Stimulated activated CD8-positive, alpha-beta memory T cell treated with anti-CD3 and anti-CD28 coated beads, Interleukin-15, amount 100 ng/mL, for 48 hours (primary cell): ENCODE results near the gene MRGPRG.

ENCODE experiments used
- DNase-seq, 2 donors: peaks; one replicate each; pipeline ENCODE4 v3.0.0-alpha.2; 2020; ENCODE audit warnings: low read depth in 2 of 2

The MRGPRG gene

DNA sequence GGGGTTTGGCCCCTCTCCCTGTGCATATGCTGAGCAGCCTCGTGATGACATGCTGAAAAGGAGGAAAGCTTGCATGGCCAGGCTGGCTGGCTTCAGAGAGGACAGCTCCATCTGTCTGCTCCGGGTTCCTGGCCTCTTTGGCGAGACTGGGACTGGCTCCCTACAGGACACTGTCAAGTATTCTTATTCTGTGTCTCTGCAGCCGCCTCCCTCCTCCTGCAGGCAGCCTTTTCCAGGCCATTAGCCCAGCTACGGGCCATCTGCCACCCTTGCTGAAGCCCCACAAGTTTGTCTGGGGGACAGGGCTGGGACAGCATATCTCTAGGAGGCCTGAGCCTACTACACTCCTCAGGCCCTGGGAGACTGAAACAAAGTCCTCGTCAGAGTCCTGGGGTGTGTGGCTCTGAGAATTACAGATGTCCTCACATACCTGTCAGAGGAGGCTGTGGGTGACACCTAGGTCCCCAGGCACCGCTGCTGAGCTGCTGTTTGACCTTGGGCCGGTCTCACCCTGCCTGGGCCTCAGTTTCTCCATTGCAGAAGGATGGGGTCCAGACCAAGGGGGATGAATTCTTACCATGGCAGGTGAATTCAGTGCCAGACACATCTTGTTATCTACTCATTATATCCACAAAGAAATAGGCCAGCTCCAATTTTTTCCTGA, 11.0 kb downstream of the MRGPRG start:
- DNase-seq, result no peak

DNA sequence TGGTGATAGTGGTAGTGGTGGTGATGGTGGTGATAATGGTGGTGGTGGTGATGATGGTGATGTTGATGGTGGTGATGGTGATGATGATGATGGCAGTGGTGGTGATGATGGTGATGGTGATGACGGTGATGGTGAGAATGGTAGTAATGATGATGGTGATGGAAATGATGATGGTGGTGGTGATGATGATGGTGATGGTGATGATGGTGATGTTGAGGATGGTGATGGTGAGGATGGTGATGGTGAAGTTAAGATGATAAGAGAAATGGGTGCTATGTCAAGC, 11.8 kb downstream of the MRGPRG start:
- DNase-seq, result no peak

DNA sequence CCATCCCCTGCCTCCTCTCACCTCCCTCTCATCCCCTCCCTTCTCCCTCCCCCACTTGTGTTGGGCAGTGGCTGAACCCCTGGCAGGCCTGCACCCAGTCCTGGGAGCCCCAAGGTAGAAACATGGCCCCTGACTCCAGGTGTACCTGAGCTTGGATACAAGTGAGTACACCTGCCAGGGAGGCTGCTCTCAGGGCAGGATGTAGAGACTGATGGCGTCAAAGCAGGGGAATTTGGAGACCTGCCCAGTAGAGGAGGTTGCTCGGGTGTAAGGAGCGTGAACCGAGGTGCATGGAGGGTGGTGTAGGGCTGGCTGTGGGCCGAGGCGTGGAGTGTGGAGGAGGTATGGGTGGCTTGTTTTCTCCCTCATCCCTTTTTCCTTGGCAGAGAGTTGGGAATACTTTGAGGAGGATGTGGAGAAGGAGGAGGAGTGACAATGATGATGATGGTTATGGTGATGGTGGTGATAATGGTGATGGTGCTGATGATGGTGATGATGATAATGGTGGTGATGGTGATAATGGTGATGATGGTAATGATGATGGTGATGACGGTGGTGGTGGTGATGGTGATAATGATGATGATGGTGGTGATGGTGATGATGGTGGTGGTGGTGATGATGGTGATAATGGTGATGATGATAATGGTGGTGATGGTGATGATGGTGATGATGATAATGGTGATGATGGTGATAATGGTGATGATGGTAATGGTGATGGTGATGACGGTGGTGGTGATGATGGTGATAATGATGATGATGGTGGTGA, 12.3 kb downstream of the MRGPRG start:
- no peak for DNase-seq

DNA sequence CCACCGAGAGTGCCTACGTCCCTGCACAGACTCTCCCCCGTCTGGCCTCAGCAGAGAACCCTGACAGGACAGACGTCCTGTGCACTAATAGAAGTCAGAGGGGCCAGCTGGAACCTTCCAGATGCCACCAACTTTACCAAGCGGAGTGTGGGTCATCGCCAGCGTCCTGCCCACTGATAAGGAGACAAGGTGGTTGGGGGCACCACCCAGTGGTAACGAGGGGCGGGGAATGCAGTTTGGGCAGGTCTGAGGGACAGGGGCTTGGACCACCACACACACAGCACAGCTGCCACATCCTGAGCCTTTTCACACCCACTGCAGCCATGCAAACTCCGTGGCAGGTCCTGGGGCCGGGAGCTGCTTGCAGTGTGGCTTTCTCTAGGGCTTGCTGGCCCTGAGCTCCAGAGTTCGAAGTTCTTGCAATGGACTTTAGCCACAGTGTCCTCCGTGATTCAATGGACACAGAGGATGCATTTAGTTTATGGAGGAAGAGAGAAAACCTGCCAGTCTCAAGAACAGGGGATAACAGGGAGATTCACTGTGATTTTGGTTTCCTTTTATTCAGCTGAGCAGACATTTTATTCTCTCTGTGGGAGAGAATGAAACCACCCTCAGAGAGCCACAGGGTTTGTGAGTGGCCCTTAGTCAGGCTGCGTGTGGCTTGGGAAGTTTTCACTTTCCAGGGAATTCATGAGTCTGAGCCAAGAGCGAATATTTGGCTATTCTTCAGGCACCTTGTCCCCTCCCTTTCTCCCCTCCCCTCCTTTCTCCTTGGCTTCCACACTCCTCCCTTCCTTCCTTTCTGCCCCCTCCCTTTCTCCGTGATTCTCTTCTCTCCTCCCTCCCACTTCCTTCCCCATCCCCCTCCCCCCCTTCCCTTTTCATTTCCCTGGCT, 13.1 kb downstream of the MRGPRG start:
- DNase-seq, result no peak

DNA sequence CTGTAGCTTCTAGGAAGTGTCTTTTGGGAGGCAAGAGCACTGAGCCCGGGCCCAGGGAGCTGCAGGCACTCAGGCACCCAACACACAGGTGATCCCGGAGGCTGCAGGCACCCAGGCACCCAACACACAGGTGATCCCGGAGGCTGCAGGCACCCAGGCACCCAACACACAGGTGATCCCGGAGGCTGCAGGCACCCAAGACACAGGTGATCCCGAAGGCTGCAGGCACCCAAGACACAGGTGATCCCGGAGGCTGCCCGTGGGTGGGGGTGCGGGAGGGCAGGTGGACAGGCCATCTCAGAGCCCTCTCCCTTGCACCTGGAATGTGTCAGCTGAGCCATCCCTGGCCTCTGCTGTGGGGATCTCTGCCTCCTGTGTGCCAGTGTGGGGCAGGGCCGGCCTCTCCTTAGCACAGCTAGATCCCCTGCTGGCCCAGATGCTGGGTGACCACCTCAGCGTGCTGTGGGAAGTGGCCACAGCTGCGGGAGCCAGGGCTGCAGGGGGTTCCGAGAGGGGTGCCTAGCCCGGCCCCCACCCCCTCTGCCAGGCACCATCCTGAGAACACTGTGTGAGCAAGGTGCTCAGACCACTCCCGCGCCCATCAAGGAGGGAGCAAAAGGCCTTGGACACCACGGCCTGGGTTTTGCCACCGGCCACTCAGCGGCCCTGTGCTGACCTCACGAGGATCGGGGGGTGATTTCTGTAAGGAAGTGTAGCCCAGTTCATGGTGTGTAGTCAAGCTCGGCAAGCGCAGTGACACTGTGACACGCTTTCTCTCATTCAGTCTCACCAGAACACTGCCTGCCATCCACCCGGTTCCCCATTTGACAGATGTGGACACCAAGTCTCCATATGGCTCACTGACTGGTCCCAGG, 14.2 kb downstream of the MRGPRG start:
- no peak for DNase-seq

DNA sequence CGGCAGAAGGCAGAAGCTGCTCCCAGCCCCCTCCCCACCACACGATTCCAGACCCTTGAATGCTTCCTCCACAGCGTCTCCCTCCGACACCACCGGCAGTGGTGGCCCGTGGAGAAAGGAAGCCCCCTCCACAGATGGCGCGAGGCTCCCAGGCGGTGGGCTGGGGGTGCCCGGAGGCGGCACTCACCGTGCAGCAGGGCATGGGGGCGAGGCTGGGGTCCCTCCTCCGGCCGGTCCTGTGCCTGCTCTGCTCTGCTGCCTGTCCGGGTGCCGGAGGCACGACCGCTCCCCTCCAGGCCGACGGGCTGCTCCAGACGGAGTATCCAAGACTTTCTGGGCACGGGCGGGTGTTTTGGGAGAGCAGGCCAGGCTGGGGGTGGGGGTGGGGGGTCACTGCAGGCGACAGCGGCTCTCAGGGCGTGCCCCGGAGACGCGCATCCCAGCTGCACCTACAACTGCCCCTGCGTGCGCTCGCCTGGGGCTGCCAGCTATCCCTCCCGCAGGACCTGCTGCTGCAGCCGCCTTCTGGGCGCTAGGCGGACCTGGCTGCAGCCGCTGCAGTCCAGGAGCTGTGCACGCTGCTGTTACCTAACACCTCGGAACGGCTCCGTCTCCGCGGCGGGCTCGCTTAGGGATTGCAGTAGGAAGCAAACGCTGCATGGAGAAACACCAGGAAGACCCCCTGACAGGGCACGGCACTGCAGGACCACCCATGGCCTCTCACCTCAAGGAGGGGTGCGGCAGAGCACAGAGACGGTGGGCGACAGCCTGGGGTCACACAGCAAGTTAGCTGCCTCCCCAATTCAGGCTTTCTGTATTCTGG, 15.2 kb downstream of the MRGPRG start:
- no peak for DNase-seq

DNA sequence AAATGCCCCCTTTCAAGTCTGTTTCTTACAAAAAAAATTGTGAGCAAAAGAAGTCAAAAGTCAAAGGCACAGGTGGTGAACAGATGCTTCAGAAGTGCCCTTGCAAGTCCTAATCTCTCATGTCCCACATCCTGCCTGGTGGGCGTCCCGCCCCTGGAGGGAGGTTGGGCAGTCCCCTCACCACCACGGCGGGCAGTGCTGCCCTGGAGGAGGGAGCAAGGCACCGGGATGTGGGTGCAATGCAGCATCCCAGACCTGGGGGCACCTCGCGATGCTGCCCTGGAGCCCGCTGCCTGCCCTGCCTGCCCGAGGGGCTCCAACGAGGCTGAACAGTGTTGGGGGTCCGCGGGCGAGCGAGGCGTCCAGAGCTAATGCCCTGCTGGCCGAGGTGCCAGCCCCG, 15.9 kb downstream of the MRGPRG start:
- no peak for DNase-seq

DNA sequence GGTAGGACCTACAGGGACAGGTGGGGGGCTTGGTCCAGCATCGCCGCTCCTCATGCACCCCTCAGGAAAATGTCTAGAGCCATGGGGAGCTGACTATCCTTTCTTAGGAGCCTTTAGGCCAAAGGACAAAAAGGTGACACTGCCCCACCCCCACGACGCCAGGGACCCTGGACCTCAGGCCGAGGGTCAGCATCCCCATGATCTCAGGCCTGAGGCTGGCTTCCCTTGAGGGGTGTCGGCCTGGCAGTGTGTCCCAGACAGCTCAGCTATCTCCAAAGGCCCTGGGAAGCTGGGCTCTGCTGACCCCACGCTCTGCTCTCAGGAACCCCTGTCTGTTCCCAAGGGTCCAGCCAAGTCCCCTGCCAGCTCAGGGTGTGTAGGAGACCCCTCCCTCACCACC, 16.3 kb downstream of the MRGPRG start:
- DNase-seq, result no peak

DNA sequence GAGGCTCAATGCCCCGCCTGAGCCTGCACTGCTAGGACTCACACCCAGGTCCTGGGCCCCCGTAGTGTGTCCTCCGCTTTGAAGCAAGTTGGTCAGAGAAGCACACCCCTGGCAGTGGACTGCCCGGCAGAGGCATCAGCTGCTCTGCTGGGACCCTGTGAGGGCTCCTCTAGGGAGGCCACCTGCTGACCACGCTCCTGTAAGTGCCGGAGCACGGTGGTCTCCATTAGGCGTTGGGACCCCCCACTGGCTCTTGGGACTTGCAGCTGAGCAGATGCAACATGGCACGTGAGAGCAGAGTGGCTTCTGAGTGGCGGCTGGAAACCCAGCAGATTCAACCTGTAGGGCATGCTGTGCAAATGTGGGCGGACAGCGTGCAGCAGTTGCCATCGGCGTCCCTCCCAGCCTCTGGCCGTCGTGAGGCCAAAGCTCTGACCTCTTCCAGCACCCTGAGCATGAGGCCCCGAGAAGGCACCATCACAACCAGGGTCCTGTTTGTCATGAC, 16.9 kb downstream of the MRGPRG start:
- DNase-seq, result no peak

DNA sequence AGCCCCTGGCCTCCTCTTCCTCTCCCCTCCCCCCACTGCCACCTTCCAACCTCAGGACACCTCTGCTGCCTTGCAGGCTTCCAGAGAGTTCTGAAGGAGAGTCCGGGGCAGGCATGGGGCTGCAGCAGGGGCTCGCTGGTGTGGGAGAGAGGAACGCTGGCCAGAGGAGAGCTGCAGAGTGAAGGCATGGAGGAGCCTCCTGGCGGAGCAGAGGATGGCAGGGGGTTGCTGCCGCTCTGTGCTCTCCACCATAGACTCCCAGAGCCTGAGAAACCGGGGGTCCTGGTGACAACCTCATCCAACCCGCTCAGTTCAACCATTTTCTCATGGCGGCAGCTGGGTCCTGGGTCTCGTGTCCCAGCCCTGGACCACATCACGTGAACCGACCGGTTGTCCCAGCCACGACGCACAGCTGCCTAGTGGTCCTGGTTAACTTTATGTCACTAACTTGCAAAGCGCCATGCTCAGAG, 17.5 kb downstream of the MRGPRG start:
- no peak for DNase-seq

DNA sequence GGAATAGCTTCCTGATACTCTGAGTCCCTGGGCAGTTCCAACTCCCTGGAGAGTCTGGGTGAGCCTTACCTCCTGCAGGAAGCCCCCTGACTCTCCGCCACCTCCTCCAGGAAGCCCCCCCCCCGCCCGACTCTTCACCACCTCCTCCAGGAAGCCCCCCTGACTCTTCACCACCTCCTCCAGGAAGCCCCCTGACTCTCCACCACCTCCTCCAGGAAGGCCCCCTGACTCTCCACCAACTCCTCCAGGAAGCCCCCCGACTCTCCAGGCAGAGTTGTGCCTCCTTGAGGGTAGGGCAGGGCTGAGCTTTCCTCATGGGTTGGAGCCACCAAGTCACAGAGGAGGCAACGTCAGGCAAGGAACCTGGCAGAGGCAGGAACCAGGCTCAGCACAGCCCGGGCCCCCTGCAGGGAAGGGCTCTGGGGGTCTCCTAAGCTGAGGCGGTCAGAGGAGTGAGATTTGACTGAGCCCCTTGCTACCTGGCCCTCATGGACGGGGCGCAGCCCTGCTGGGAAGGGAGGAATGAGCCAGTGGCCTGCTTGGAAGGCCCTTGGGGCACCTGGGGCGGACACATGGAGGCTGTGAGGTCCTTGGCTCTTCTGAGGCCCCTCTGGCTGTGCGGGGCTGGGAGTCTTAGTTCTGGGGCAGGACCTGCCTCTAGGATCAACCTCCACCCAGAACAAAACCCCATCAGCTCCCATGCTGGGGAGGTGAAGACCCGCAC, 18.1 kb downstream of the MRGPRG start:
- DNase-seq, result no peak

DNA sequence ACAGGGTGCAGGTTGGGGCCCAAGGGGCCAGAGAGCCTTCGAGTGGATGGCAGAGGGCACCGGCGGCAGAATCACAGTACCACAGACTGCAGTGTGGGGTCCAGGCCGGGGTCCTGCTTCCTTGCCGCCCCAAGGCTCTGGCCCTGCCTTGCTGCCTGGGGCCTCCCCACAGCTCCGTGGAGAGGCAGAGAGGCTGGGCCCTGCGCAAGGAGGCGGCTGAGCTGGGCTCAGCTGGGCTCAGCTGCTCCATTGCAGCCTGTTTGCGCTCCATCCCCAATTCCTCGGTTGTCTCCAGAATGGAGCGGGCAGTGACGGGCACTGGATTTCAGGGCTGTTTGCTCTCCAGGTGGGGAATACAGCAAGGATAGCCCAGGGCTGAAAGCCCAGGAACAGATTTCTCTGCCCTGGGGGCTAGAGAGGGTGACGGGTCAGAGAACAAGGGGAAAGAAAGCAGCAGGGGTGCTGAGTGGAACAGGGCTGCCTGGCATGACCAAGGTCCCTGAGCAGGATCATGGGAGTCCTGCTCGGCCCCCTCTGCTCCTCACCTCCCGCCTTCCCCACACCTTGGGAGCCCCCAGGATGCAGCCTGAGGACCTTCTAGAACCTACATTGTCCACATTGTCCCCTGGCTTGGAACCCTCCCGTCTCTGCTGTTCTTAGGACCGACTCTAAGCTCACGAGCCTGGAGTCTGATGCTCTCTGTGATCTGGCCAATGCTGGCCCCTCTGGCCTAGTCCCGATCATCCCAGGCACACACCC, 18.9 kb downstream of the MRGPRG start:
- DNase-seq, result no peak

DNA sequence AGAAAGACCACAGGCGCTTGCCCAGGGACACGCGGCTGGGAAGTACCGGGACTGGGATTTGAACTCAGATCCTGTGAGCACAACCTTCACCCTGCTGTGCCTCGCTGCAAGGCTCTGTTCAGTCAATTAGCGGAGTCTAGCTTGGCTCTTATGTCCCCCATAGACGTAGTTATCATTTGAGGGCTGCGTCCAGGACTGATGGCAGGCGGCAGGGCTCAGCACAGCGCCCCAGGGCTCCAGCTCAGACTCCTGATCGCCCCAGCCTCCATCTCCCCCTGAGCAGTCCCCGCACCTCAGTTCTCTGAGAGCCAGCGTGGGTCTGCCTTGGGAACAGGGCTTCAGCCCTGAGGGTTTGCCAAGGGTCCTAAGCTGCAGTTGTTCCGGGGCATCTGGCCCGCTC, 19.8 kb downstream of the MRGPRG start:
- no peak for DNase-seq

DNA sequence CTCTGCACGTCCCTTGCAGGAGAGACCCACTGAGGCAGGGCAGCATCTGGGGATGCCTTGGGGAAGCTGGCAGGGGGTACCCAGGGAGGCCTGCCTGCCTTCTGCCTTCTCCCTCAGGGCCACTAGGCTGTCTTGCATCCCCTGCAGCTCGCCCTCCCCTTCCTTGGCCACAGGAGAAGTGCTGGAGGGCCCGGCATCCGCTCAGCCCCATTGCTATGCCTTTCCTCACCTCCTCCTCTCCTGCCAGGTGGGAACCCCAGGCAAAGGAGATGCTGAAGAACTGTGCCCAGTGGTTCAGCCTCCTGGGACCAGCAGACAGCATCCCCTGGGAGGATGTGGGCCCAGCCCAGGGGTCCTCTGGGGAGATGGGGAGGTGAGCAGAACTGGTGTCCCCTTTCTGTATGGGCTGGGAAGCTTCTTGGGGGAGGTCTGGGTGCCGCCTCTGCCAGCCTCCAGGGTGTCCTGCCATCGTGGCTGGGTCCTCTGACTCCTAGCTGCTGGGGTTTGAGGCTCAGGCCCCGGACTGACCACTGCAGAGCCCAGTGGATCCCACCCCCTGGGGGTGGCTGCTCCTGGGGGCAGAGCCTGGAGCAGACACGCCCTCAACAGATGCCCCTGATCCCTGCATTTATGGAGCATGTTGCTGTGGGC, 20.6 kb downstream of the MRGPRG start:
- DNase-seq, result no peak

DNA sequence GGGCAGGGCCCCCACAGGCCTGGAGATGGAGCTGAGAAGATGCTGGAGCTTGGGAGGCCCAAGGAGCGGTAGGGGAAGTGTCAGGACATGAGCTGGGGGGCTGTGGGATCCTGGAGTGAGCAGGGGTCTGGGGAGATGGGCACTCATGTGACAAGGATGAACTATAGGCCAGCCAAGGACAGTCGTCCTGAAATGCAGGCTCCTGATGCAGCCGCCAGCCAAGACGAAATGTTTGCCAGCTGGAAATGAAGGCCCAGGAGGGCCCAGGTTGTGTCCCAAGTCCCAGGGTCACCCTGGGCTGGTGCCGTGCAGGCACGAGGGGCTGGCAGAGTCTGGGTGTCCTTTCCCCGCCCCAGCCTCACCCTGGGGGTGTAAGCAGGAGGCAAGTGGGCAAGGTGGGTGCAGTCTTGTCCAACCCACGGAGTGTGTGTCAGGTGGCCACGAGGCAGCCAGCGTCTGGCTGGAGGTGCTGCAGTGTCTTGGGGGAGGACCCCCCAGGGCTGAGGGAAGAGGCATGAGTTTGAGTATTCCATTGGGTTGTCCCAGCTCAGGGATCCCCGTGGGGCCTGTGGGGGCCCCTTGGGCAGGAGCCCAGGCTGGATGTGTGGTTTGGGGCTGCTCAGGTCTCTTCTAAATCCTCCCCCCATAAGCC, 21.4 kb downstream of the MRGPRG start:
- no peak for DNase-seq

DNA sequence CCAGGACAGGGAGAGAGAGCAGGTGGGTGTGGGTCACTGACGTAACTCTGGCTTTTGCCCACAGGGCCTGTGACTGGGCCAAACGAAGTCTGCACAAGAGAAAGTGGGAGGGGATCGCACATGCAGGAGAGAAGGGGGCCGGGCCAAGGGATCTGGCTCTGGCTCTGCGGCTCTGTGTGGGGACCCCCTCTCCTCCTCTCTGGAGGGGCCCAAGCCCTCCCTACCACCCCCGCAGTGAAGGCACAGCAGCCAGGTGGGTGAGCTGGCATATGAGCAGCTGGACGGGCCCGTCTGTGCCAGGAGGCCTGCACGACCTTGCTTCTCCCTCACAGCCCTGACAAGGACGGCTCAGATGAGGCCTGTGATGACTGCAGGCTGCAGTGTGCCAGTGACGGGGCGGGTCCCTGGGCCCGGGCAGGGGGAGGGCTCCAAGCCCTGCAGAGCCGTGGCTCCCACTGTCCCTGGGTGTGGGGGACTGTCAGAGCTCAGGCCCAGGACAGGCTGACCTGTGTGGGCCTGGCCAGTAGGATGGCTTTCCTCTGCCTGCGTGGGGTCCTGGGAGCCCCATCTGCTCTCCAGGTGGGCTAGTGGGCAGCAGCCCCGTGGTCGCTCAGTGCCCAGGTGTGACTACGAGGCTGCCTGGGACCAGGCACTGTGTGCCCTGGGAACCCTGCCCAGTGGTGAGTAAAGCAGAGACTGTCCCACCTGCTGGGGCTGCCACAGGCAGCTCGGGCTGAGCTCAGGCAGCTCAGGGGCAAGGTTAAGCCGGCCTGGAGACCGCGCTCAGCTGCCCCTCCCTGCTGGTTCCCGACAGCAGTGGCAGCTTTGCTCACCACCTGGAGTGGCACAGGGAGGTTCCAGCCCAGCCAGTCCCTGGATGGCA, 22.2 kb downstream of the MRGPRG start:
- no peak for DNase-seq
